Measurements from ENCODE around the gene OR6S1. TPM values are rescaled to one million over a fixed set of nuclear protein-coding genes. Genes with fewer than 3 reads are reported as not detected.

Gene OR6S1
- total and polyA plus RNA-seq, 10 of the 15 experiments (the other 5 are each of a cell fraction or from before 2014, with no cell fraction given), result 0.22 to 0.67 (median 0.43) TPM; not detected in 4

GRCh38 chr14:20667957-20668356 lies 26.5 kb upstream of the OR6S1 start (continued):
- TF ChIP-seq ZNF592 (IDR thresholded peaks at IDR 0.05) (no peak), CEBPB (IDR thresholded peaks at IDR 0.05; ENCODE audit: borderline replicate concordance in 1 of 2, low read depth in 2 of 2, low read length in 2 of 2) (no peak), RB1 (IDR thresholded peaks at IDR 0.05; ENCODE audit: borderline replicate concordance) (no peak), HDAC6 (IDR thresholded peaks at IDR 0.05; ENCODE audit: unreplicated experiment) (no peak), RCOR1 (conservative IDR thresholded peaks at IDR 0.05; ENCODE audit: low read depth, low read length) (0 out of 2 replicates have a peak, but pooled peaks have one; percentile 41), MYB (IDR thresholded peaks at IDR 0.05; ENCODE audit: borderline replicate concordance, low read depth, low read length) (no peak), CUX1 (IDR thresholded peaks at IDR 0.05; ENCODE audit: insufficient replicate concordance, low read depth, low read length) (no peak), IRF5 (IDR thresholded peaks at IDR 0.05; ENCODE audit: borderline replicate concordance) (no peak), MEF2A (IDR thresholded peaks at IDR 0.05; ENCODE audit: insufficient read depth, low read depth, low read length) (no peak), TCF12 (IDR thresholded peaks at IDR 0.05; ENCODE audit: low read depth, low read length) (peak; percentile 85), RELB (IDR thresholded peaks at IDR 0.05; ENCODE audit: low read depth) (peak; percentile 45; the same call in 1 of the 2 replicates), SMARCA5 (IDR thresholded peaks at IDR 0.05) (peak; percentile 35; the same call in 1 of the 2 replicates), KDM1A (IDR thresholded peaks at IDR 0.05; ENCODE audit: borderline replicate concordance) (no peak), ZSCAN29 (IDR thresholded peaks at IDR 0.05) (no peak)

Measured in GM12878 (cell line).